GM23248 (cell line): Measurements from ENCODE around the gene CFB. TPM values are rescaled to one million over a fixed set of nuclear protein-coding genes. Genes with fewer than 3 reads are reported as not detected.

Source experiments
- DNase-seq: peaks from one replicate; pipeline ENCODE4 v3.0.0-alpha.2; 2015
- H2AFZ ChIP-seq: fragments of 200-600 bp; sonication (generic); 2 replicates; pipeline ENCODE4 v1.6.1; 2016; ENCODE audit warnings: antibody characterized with exemption
- H3F3A ChIP-seq: fragments of 200-600 bp; sonication (generic); 2 replicates; pipeline ENCODE4 v1.6.1; 2016; ENCODE audit warnings: mild to moderate bottlenecking, antibody characterized with exemption, mixed run types; ENCODE audit not compliant: insufficient read depth
- H3K27ac ChIP-seq: fragments of 200-600 bp; sonication (generic); 2 replicates; pipeline ENCODE4 v1.5.1; 2016; ENCODE audit warnings: mild to moderate bottlenecking
- H3K27me3 ChIP-seq: fragments of 200-600 bp; sonication (generic); replicated peaks from 2 replicates; pipeline ENCODE4 v1.6.1; 2016; ENCODE audit warnings: mild to moderate bottlenecking; ENCODE audit not compliant: insufficient read depth
- H3K36me3 ChIP-seq: fragments of 200-600 bp; sonication (generic); 2 replicates; pipeline ENCODE4 v1.6.1; 2016; ENCODE audit warnings: low read depth, mild to moderate bottlenecking
- H3K4me1 ChIP-seq: fragments of 200-600 bp; sonication (generic); 2 replicates; pipeline ENCODE4 v1.6.1; 2016; ENCODE audit warnings: mild to moderate bottlenecking; ENCODE audit not compliant: insufficient read depth
- H3K4me2 ChIP-seq: fragments of 200-600 bp; sonication (generic); one replicate; pipeline ENCODE4 v1.6.1; 2016; ENCODE audit warnings: mild to moderate bottlenecking; ENCODE audit not compliant: unreplicated experiment
- H3K4me3 ChIP-seq: fragments of 200-600 bp; sonication (generic); 2 replicates; pipeline ENCODE4 v1.5.1; 2016; ENCODE audit warnings: mild to moderate bottlenecking
- H3K79me2 ChIP-seq: fragments of 200-600 bp; sonication (generic); 2 replicates; pipeline ENCODE4 v1.6.1; 2016; ENCODE audit warnings: mild to moderate bottlenecking; ENCODE audit not compliant: insufficient read depth
- H3K9ac ChIP-seq: fragments of 200-600 bp; sonication (generic); 2 replicates; pipeline ENCODE4 v1.6.1; 2016; ENCODE audit warnings: mild to moderate bottlenecking
- H3K9me2 ChIP-seq: fragments of 200-600 bp; sonication (generic); 2 replicates; pipeline ENCODE4 v1.6.1; 2016; ENCODE audit warnings: mixed run types, mild to moderate bottlenecking, moderate library complexity; ENCODE audit not compliant: insufficient read depth
- H3K9me3 ChIP-seq: fragments of 200-600 bp; sonication (generic); one replicate; pipeline ENCODE4 v1.6.1; 2017; ENCODE audit warnings: low read depth
- H4K20me1 ChIP-seq: fragments of 200-600 bp; sonication (generic); 2 replicates; pipeline ENCODE4 v1.6.0; 2016; ENCODE audit not compliant: insufficient read depth
- EZH2 ChIP-seq: fragments of 200-600 bp; sonication (generic); IDR thresholded peaks from 2 replicates; pipeline ENCODE4 v1.6.1; 2018; ENCODE audit warnings: antibody characterized with exemption, mild to moderate bottlenecking; ENCODE audit not compliant: insufficient read depth, poor library complexity, severe bottlenecking
- EZH2phosphoT487 ChIP-seq: fragments of 200-600 bp; sonication (generic); IDR thresholded peaks from 2 replicates; pipeline ENCODE4 v1.6.1; 2018; ENCODE audit warnings: antibody characterized with exemption, moderate library complexity, mild to moderate bottlenecking, low read depth; ENCODE audit not compliant: insufficient read depth
- WGBS, 2 experiments: methylation state at CpG; one replicate each; pipeline ENCODE4 v1.1.6; 2015 to 2017; ENCODE audit warnings: low lambda C conversion rate in 2 of 2, low coverage in 1 of 2; ENCODE audit errors: missing lambda C conversion rate in 2 of 2; 5-methylcytosine and 5-hydroxymethylcytosine counted together
- in situ Hi-C: fragments of 300-500 bp; cut with MboI; formaldehyde crosslinking; loops from 2 replicates; pipeline ENCODE4 v1.15.0; 2020
- polyA plus RNA-seq: library from polyadenylated mRNA; unstranded; fragments of >200 nt; fragmentation: Nextera tagmentation; extraction: Ambion mirVana; gene quantifications from 2 replicates; pipeline ENCODE4 v1.2.1, GENCODE V29; 2016
- total RNA-seq: library from RNA; depleted of rRNA; stranded (reverse); fragments of >200 nt; shearing (Covaris generic); gene quantifications from 2 replicates; pipeline ENCODE4 v1.2.3, GENCODE V29; 2014

CFB gene
- total and polyA plus RNA-seq, 2 experiments from 2014 or later: 3.9 to 4.4 TPM

- Histone ChIP-seq H3K9me3 (no peaks in the 10 kb centered on the region), H3K27me3 (no peaks in the 10 kb centered on the region), H3K4me3 (no peak overlapping the region), H3K36me3 (peaks cover 10% of the 10 kb centered on the region; the same call in 1 of the 2 replicates), H3K9me2 (no peaks in the 10 kb centered on the region), H3F3A (peaks cover 15% of the 10 kb centered on the region; the same call in 1 of the 2 replicates), H2AFZ (no peak overlapping the region), H3K4me2 (no peak overlapping the region), H3K79me2 (no peaks in the 10 kb centered on the region), H3K9ac (no peak overlapping the region), H3K27ac (0 out of 2 replicates have a peak overlapping the region, but pooled peaks have one; percentile 48), H4K20me1 (no peaks in the 10 kb centered on the region), H3K4me1 (peaks cover 18% of the 10 kb centered on the region)
- in situ Hi-C loops: no loop called here
- no peak for TF ChIP-seq EZH2
- no peak for TF ChIP-seq EZH2phosphoT487
- DNase-seq: peak; percentile 71
- 62 to 69% methylated on average over 6 of the region's 6 CpGs for WGBS, 2 experiments
Observed at GRCh38 chr6:31948753-31949413, 3.0 kb downstream of the CFB start.

- in situ Hi-C loops: no loop called here
- peaks cover 16% of the 10 kb centered on the region for H3K36me3 ChIP-seq
- H3K4me3 ChIP-seq: no peak overlapping the region
- H4K20me1 ChIP-seq: no peaks in the 10 kb centered on the region
- no peak for DNase-seq
- no peaks in the 10 kb centered on the region for H3K9me2 ChIP-seq
- H3K9ac ChIP-seq: no peak overlapping the region
- H3K9me3 ChIP-seq: no peaks in the 10 kb centered on the region
- no peaks in the 10 kb centered on the region for H3K27me3 ChIP-seq
- peaks cover 17% of the 10 kb centered on the region; the same call in 1 of the 2 replicates for H3F3A ChIP-seq
- H3K27ac ChIP-seq: no peak overlapping the region
- TF ChIP-seq EZH2 (no peak), EZH2phosphoT487 (no peak)
- H3K79me2 ChIP-seq: no peaks in the 10 kb centered on the region
- peaks cover 17% of the 10 kb centered on the region for H3K4me1 ChIP-seq
- H3K4me2 ChIP-seq: no peak overlapping the region
- H2AFZ ChIP-seq: no peak overlapping the region
- WGBS, 2 experiments: 82 to 86% methylated on average over 7 of the region's 7 CpGs
Observed at GRCh38 chr6:31949926-31950548, 4.1 kb downstream of the CFB start.

GRCh38 chr6:31952140-31952805 lies 6.4 kb downstream of the CFB start:
- H3K9me3 ChIP-seq: no peaks in the 10 kb centered on the region
- H3K36me3 ChIP-seq: peaks cover 33% of the 10 kb centered on the region
- TF ChIP-seq EZH2: no peak
- TF ChIP-seq EZH2phosphoT487: no peak
- WGBS, 2 experiments: 39 to 49% methylated on average over 5 of the region's 5 CpGs
- no peaks in the 10 kb centered on the region for H3K9me2 ChIP-seq
- peaks cover 12% of the 10 kb centered on the region for H3K79me2 ChIP-seq
- no peaks in the 10 kb centered on the region for H4K20me1 ChIP-seq
- no peak overlapping the region for H3K9ac ChIP-seq
- no peaks in the 10 kb centered on the region for H3K27me3 ChIP-seq
- peaks cover 20% of the 10 kb centered on the region; the same call in 1 of the 2 replicates for H3F3A ChIP-seq
- peak; percentile 81 for DNase-seq
- peaks cover 7% of the 10 kb centered on the region for H3K4me1 ChIP-seq
- no peak overlapping the region for H3K4me3 ChIP-seq
- H3K27ac ChIP-seq: no peak overlapping the region
- in situ Hi-C loops: no loop called here
- H2AFZ ChIP-seq: no peak overlapping the region
- no peak overlapping the region for H3K4me2 ChIP-seq

- no peak for TF ChIP-seq EZH2
- no peak for TF ChIP-seq EZH2phosphoT487
- WGBS, 2 experiments: 70 to 80% methylated on average over 5 of the region's 5 CpGs
- in situ Hi-C loops: no loop called here
- Histone ChIP-seq H3F3A (peaks cover 25% of the 10 kb centered on the region; the same call in 1 of the 2 replicates), H3K9me2 (no peaks in the 10 kb centered on the region), H4K20me1 (no peaks in the 10 kb centered on the region), H3K27me3 (no peaks in the 10 kb centered on the region), H3K36me3 (peaks cover 33% of the 10 kb centered on the region), H3K9ac (no peak overlapping the region), H3K27ac (no peak overlapping the region), H3K79me2 (peaks cover 18% of the 10 kb centered on the region), H3K9me3 (no peaks in the 10 kb centered on the region), H3K4me1 (peaks cover 13% of the 10 kb centered on the region), H3K4me3 (no peak overlapping the region), H3K4me2 (no peak overlapping the region), H2AFZ (no peak overlapping the region)
- no peak for DNase-seq
Observed at GRCh38 chr6:31952890-31953289, 7.0 kb downstream of the CFB start.
